Pancreas (tissue), 10 donors: ENCODE results near the gene CASP3. TPM values are rescaled to one million over a fixed set of nuclear protein-coding genes. Genes with fewer than 3 reads are reported as not detected.

Source experiments
- ATAC-seq, 4 donors: fragments of 200-7000 bp; cut with Tn5 transposase; one replicate each; pipeline versions ENCODE4 v1.8.0 to v1.9.1; 2020; ENCODE audit warnings: mild to moderate bottlenecking in 4 of 4, moderate library complexity in 4 of 4
- DNase-seq, 6 donors: peaks; one replicate each; pipeline ENCODE4 v3.0.0-alpha.2; 2020
- FAIRE-seq: peaks from 2 replicates; lab custom pipeline; 2012; peaks lifted over from hg19 to GRCh38; lab: Jason Lieb, UNC
- H3K27ac ChIP-seq, 4 donors: fragments of 200-600 bp; sonication (generic); 1 replicate in 3 of 4; 2 replicates in 1 of 4; pipeline versions ENCODE4 v1.5.0 to v1.8.0; 2020
- H3K27me3 ChIP-seq, 4 donors: fragments of 200-600 bp; one replicate each; pipeline ENCODE4 v1.8.0; 2021
- H3K36me3 ChIP-seq, 3 donors: fragments of 200-600 bp; sonication (generic) in 1 of 3; one replicate each; pipeline versions ENCODE4 v1.5.0 to v1.8.0; 2020 to 2021
- H3K4me1 ChIP-seq, 3 donors: fragments of 200-600 bp; one replicate each; pipeline ENCODE4 v1.8.0; 2021
- H3K4me3 ChIP-seq, 4 donors: fragments of 200-600 bp; sonication (generic) in 2 of 4; one replicate each; pipeline versions ENCODE4 v1.5.0 to v1.8.0; 2020 to 2021
- H3K9me3 ChIP-seq, 4 donors: fragments of 200-600 bp; one replicate each; pipeline ENCODE4 v1.8.0; 2021
- CTCF ChIP-seq, 4 donors: fragments of 200-600 bp; sonication (generic) in 3 of 4; IDR thresholded peaks; one replicate each; pipeline versions ENCODE4 v1.5.0 to v1.8.0; 2021; ENCODE audit warnings: antibody characterized with exemption in 4 of 4
- WGBS, 2 donors: extraction: QIAGEN DNeasy Blood & Tissue Kit; methylation state at CpG; one replicate each; pipeline ENCODE4 v1.1.7; 2013; 5-methylcytosine and 5-hydroxymethylcytosine counted together
- intact Hi-C, 3 donors: fragments of 100-400 bp; cut with DNase I; formaldehyde crosslinking; loops; one replicate each; pipeline versions ENCODE4 v1.11.1 to v1.14.2; 2022
- polyA plus RNA-seq, 2 donors: library from polyadenylated mRNA; stranded (reverse); fragments of 200-250 nt; gene quantifications; one replicate each; pipeline ENCODE4 v1.2.3, GENCODE V29; 2013
- total RNA-seq, 6 donors: library from RNA; stranded (reverse); fragmentation: NEBNext Ultra II Directional in 4 of 6; extraction: Animal tissue kit (Norgen Biotek cat#: 25700) in 4 of 6; gene quantifications; one replicate each; pipeline versions ENCODE4 v1.2.1 to v1.2.4, GENCODE V29; 2021 to 2023
- donor health status: healthy with polysubstance abuse.
- donor health status: DM: no; HTN: no; CAD: no; lungs with moderate emphysema.
- donor health status: DM: no; HTN: no; CAD: no.
- donor health status: control.
- donor health status: control.
- donor health status: Bipolar disorder and iron deficiency.
- donor health status: DM: yes; HTN: yes; CAD: no.
- donor health status: DM: no; HTN: no; CAD: no.
- donor health status: DM: no; HTN: no; CAD: no.
- donor health status: DM: yes; HTN: yes; CAD: no.

CASP3 gene
- total and polyA plus RNA-seq, 8 donors: 3.6 to 13.6 (median 6.3) TPM

DNA sequence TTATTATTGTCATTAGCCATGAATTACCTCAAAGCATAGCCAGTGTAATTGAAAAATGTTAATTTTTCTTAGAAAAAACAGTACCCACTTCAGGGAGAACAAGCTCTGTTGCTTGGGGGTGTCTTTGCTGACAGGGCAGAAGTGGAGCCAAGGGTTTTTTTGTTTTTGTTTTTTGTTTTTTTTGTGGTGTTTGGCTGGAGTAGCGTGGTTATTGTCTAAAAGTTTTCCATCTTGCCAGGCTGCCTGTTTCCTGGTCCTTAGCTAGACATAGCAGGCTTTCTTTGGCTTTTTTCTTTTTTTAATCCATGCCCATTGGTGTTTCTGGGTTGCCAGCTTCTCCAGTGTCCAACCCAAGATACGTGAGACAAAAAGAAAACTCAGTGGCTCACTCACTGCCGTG, 61.5 kb downstream of the CASP3 start:
- intact Hi-C loops: no loop called here
- no peak for TF ChIP-seq CTCF (IDR thresholded peaks at IDR 0.05)

DNA sequence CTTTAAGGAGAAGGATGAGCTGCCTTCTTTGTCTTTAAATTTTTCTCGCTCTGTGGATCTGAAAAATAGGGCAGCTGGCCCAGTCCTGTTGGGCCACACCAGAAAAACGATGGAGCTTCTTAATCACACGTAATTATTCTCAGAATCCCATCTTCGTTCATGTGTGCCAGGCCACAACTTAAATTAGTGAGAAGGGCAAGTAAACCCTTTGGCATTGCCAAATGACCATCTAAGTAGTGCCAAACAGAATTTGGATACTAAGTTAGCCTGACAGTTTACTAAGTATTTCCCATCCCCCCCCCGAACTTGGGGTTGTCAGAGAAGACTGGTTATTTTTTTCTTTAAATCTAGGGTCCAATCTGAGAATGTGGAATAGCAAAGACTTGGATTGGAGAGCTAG, 62.0 kb downstream of the CASP3 start:
- no peak for DNase-seq
- WGBS, 2 donors: 82 to 86% methylated on average over 5 of the region's 5 CpGs
- Histone ChIP-seq H3K4me1 (no peaks in the 10 kb centered on the region), H3K36me3 (no peaks in the 10 kb centered on the region), H3K27ac (no peak overlapping the region), H3K27me3 (no peaks in the 10 kb centered on the region), H3K9me3 (no peaks in the 10 kb centered on the region), H3K4me3 (no peak overlapping the region)
- ATAC-seq: no peak
- intact Hi-C loops: no loop called here
- no peak for TF ChIP-seq CTCF (IDR thresholded peaks at IDR 0.05)
- no peak for FAIRE-seq

More for the DNA sequence above, 61.5 kb downstream of the CASP3 start:
- no peaks in the 10 kb centered on the region for H3K27me3 ChIP-seq
- no peaks in the 10 kb centered on the region for H3K36me3 ChIP-seq
- WGBS, 2 donors: 76 to 93% methylated on average over 3 of the region's 3 CpGs
- no peak overlapping the region for H3K4me3 ChIP-seq
- H3K9me3 ChIP-seq: no peaks in the 10 kb centered on the region
- no peak for DNase-seq
- no peak for FAIRE-seq
- H3K4me1 ChIP-seq: no peaks in the 10 kb centered on the region
- no peak overlapping the region for H3K27ac ChIP-seq
- ATAC-seq: no peak

GRCh38 chr4:184583738-184584502, 65.3 kb downstream of the CASP3 start:
- no peaks in the 10 kb centered on the region for H3K4me1 ChIP-seq
- no peaks in the 10 kb centered on the region for H3K9me3 ChIP-seq
- ATAC-seq (no peak), FAIRE-seq (no peak), DNase-seq (no peak)
- no peaks in the 10 kb centered on the region for H3K27me3 ChIP-seq
- no peak overlapping the region for H3K27ac ChIP-seq
- 72 to 79% methylated on average over 9 of the region's 9 CpGs for WGBS, 2 donors
- H3K36me3 ChIP-seq: no peaks in the 10 kb centered on the region
- no peak overlapping the region for H3K4me3 ChIP-seq
- intact Hi-C loops: no loop called here
- TF ChIP-seq CTCF (IDR thresholded peaks at IDR 0.05): no peak

Other genes starting within 250 kb of the CASP3 start
- 10 to 100 TPM in 5 of 6 donors, 1 to 10 TPM in 1; 7.4 to 32.3 (median 14.2) TPM for gene IRF2, start 174.9 kb downstream of the CASP3 start, total RNA-seq
- 1 to 10 TPM; 6.8 to 10.0 TPM for gene IRF2, start 174.9 kb downstream of the CASP3 start, polyA plus RNA-seq
- gene PRIMPOL, start 291 bp upstream of the CASP3 start, total RNA-seq: 10 to 100 TPM in 1 of 6 donors, 1 to 10 TPM in 5; 3.3 to 10.2 (median 6.0) TPM
- 10 to 100 TPM; 20.0 to 22.8 TPM for gene PRIMPOL, start 291 bp upstream of the CASP3 start, polyA plus RNA-seq
- gene CENPU, start 84.6 kb upstream of the CASP3 start, total RNA-seq: 1 to 10 TPM in 4 of 6 donors, under 1 TPM in 2; 0.60 to 2.9 (median 1.1) TPM
- 1 to 10 TPM; 1.1 to 1.5 TPM for gene CENPU, start 84.6 kb upstream of the CASP3 start, polyA plus RNA-seq
- 10 to 100 TPM; 16.0 to 39.4 (median 20.9) TPM for gene ACSL1, start 176.5 kb upstream of the CASP3 start, total RNA-seq
- gene ACSL1, start 176.5 kb upstream of the CASP3 start, polyA plus RNA-seq: 10 to 100 TPM; 18.5 to 22.4 TPM